DOHH2 (cell line): ENCODE measurements around the gene BPI.

ENCODE experiments used
- H3F3A ChIP-seq: fragments of 200-600 bp; sonication (generic), shearing (Covaris generic); 2 replicates; pipeline ENCODE4 v1.6.0; 2016; ENCODE audit warnings: antibody characterized with exemption, mild to moderate bottlenecking; ENCODE audit not compliant: control insufficient read depth, insufficient read depth
- H3K27ac ChIP-seq: fragments of 200-600 bp; sonication (generic); 2 replicates; pipeline ENCODE4 v1.5.1; 2014; ENCODE audit warnings: low read depth, mild to moderate bottlenecking, low read length, moderate library complexity
- H3K27me3 ChIP-seq: fragments of 200-600 bp; sonication (generic); 2 replicates; pipeline ENCODE4 v1.6.1; 2014; ENCODE audit warnings: mild to moderate bottlenecking, low read length, mixed read lengths; ENCODE audit not compliant: control insufficient read depth
- H3K36me3 ChIP-seq: fragments of 200-600 bp; sonication (generic); 2 replicates; pipeline ENCODE4 v1.6.1; 2014; ENCODE audit warnings: mild to moderate bottlenecking, low read length, moderate library complexity, mixed read lengths; ENCODE audit not compliant: control insufficient read depth
- H3K4me1 ChIP-seq: fragments of 200-600 bp; sonication (generic); 2 replicates; pipeline ENCODE4 v1.6.1; 2014; ENCODE audit warnings: mild to moderate bottlenecking, low read length, mixed read lengths; ENCODE audit not compliant: control insufficient read depth
- H3K4me2 ChIP-seq: fragments of 200-600 bp; sonication (generic); 2 replicates; pipeline ENCODE4 v1.6.0; 2014; ENCODE audit warnings: mild to moderate bottlenecking, low read length, moderate library complexity
- H3K4me3 ChIP-seq: fragments of 200-600 bp; sonication (generic); 2 replicates; pipeline ENCODE4 v1.5.1; 2014; ENCODE audit warnings: mild to moderate bottlenecking, low read length, mixed read lengths
- H3K79me2 ChIP-seq: fragments of 200-600 bp; sonication (generic); 2 replicates; pipeline ENCODE4 v1.6.1; 2014; ENCODE audit warnings: mild to moderate bottlenecking, low read length, mixed read lengths; ENCODE audit not compliant: control insufficient read depth
- H3K9me2 ChIP-seq: fragments of 200-600 bp; sonication (generic); replicated peaks from 2 replicates; pipeline ENCODE4 v1.6.1; 2014; ENCODE audit warnings: mild to moderate bottlenecking, low read length, mixed read lengths; ENCODE audit not compliant: control insufficient read depth
- H3K9me3 ChIP-seq: fragments of 200-600 bp; sonication (generic); 2 replicates; pipeline ENCODE4 v1.6.1; 2014; ENCODE audit warnings: antibody characterized with exemption, low read length, mixed read lengths; ENCODE audit not compliant: control insufficient read depth, insufficient read depth
- H4K20me1 ChIP-seq: fragments of 200-600 bp; sonication (generic); 2 replicates; pipeline ENCODE4 v1.6.0; 2014; ENCODE audit warnings: low read depth, mild to moderate bottlenecking, antibody characterized with exemption, low read length, moderate library complexity; ENCODE audit not compliant: control insufficient read depth, insufficient read depth
- CTCF ChIP-seq: fragments of 200-600 bp; sonication (generic); IDR thresholded peaks from one replicate; pipeline ENCODE4 v1.5.1; 2014; ENCODE audit warnings: antibody characterized with exemption, mild to moderate bottlenecking, low read depth, low read length; ENCODE audit not compliant: poor library complexity, severe bottlenecking
- EZH2phosphoT487 ChIP-seq: fragments of 200-600 bp; sonication (generic); IDR thresholded peaks from 2 replicates; pipeline ENCODE4 v1.6.1; 2017; ENCODE audit warnings: borderline replicate concordance, mild to moderate bottlenecking, antibody characterized with exemption, low read length, moderate library complexity, mixed read lengths

Gene BPI

DNA sequence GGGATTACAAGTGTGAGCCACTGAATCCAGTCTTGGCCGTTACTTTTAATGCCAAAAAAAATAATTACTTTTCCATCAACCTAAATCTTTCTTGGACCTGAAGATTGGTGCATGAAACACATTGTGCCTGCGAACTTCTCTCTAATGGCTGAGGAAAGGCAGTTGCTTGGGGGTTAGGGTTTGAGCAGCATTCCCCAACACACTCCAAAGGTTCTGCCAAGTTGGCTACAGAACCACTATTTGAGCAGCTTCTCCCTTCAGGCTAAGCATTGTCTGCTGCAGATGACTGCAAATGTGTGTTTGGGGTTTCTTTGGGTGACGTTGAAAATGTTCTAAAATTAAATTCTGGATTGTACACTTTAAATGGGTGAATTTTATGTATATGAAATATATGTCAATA is 36.0 kb downstream of the BPI start:
- Histone ChIP-seq H3K27me3 (no peaks in the 10 kb centered on the region; the same call in 1 of the 2 replicates), H3F3A (no peaks in the 10 kb centered on the region), H3K36me3 (no peaks in the 10 kb centered on the region), H3K79me2 (no peaks in the 10 kb centered on the region), H3K9me2 (no peaks in the 10 kb centered on the region), H3K9me3 (peaks cover 6% of the 10 kb centered on the region; the same call in 1 of the 2 replicates), H3K4me2 (no peak overlapping the region), H3K27ac (no peak overlapping the region), H3K4me1 (no peaks in the 10 kb centered on the region), H4K20me1 (no peaks in the 10 kb centered on the region), H3K4me3 (no peak overlapping the region)
- TF ChIP-seq CTCF, result no peak
- TF ChIP-seq EZH2phosphoT487, result no peak

- TF ChIP-seq EZH2phosphoT487, result no peak
- TF ChIP-seq CTCF, result no peak
- no peak overlapping the region for H3K27ac ChIP-seq
- no peaks in the 10 kb centered on the region; the same call in 1 of the 2 replicates for H3K27me3 ChIP-seq
- no peaks in the 10 kb centered on the region for H3K79me2 ChIP-seq
- no peaks in the 10 kb centered on the region for H3K9me2 ChIP-seq
- no peaks in the 10 kb centered on the region for H4K20me1 ChIP-seq
- no peaks in the 10 kb centered on the region for H3K4me1 ChIP-seq
- H3K4me3 ChIP-seq, result no peak overlapping the region
- H3F3A ChIP-seq, result no peaks in the 10 kb centered on the region
- H3K36me3 ChIP-seq, result no peaks in the 10 kb centered on the region
- peaks cover 6% of the 10 kb centered on the region; the same call in 1 of the 2 replicates for H3K9me3 ChIP-seq
- H3K4me2 ChIP-seq, result no peak overlapping the region
Observed at GRCh38 chr20:38340693-38341092, 36.7 kb downstream of the BPI start.

GRCh38 chr20:38342216-38342615 is 38.3 kb downstream of the BPI start:
- Histone ChIP-seq H3K4me1 (no peaks in the 10 kb centered on the region), H4K20me1 (no peaks in the 10 kb centered on the region), H3K4me3 (no peak overlapping the region)

More at GRCh38 chr20:38342216-38342615, 38.3 kb downstream of the BPI start:
- H3K79me2 ChIP-seq, result no peaks in the 10 kb centered on the region
- no peaks in the 10 kb centered on the region for H3F3A ChIP-seq
- no peaks in the 10 kb centered on the region for H3K9me2 ChIP-seq
- no peaks in the 10 kb centered on the region for H3K36me3 ChIP-seq
- peaks cover 6% of the 10 kb centered on the region; the same call in 1 of the 2 replicates for H3K9me3 ChIP-seq
- no peak overlapping the region for H3K27ac ChIP-seq
- H3K4me2 ChIP-seq, result no peak overlapping the region
- H3K27me3 ChIP-seq, result no peaks in the 10 kb centered on the region; the same call in 1 of the 2 replicates
- TF ChIP-seq EZH2phosphoT487 (no peak), CTCF (no peak)
